GM21423 (cell line): Measurements from ENCODE around the gene MMP14.

ENCODE experiments used
- ATAC-seq: cut with Tn5 transposase; IDR thresholded peaks from one replicate; pipeline ENCODE4 v1.9.1; 2021; ENCODE audit warnings: mild to moderate bottlenecking, moderate library complexity; ENCODE audit not compliant: unreplicated experiment

MMP14 gene

GRCh38 chr14:22883173-22883976 lies 47.0 kb downstream of the MMP14 start, which contains the start of gene REM2:
REM2 (plus strand) TSS chr14:22883222; CDS start chr14:22883288, 66 bp downstream.
- ATAC-seq, result no peak

GRCh38 chr14:22884076-22884737 lies 47.8 kb downstream of the MMP14 start:
- ATAC-seq, result no peak

- ATAC-seq, result no peak
These were observed 48.5 kb downstream of the MMP14 start for GRCh38 chr14:22884738-22885523.

- no peak for ATAC-seq
These were observed 49.6 kb downstream of the MMP14 start for GRCh38 chr14:22885975-22886374.

GRCh38 chr14:22886500-22887259 lies 50.3 kb downstream of the MMP14 start:
- peak; percentile 44 for ATAC-seq

- ATAC-seq, result peak; percentile 30
These were observed 51.0 kb downstream of the MMP14 start for GRCh38 chr14:22887260-22887989.

- ATAC-seq, result peak; percentile 38
These were observed 51.6 kb downstream of the MMP14 start for GRCh38 chr14:22887990-22888378.

GRCh38 chr14:22888662-22889061 lies 52.3 kb downstream of the MMP14 start:
- no peak for ATAC-seq

GRCh38 chr14:22890416-22890815 lies 54.0 kb downstream of the MMP14 start:
- ATAC-seq, result no peak

GRCh38 chr14:22892488-22892887 lies 56.1 kb downstream of the MMP14 start:
- ATAC-seq, result no peak

GRCh38 chr14:22893706-22894105 lies 57.3 kb downstream of the MMP14 start:
- ATAC-seq, result no peak

GRCh38 chr14:22895402-22895801 lies 59.0 kb downstream of the MMP14 start:
- ATAC-seq, result no peak

- no peak for ATAC-seq
These were observed 60.0 kb downstream of the MMP14 start for GRCh38 chr14:22896356-22896755.

- no peak for ATAC-seq
These were observed 60.4 kb downstream of the MMP14 start for GRCh38 chr14:22896760-22897159.

GRCh38 chr14:22897357-22897756 lies 61.0 kb downstream of the MMP14 start:
- no peak for ATAC-seq
